Neural progenitor cell (in vitro differentiated cells): Measurements from ENCODE around the gene NOL6.

Experiments
- CTCF ChIP-seq: fragments of 200-600 bp; sonication (generic); IDR thresholded peaks from 2 replicates; pipeline ENCODE4 v1.5.1; 2017; ENCODE audit warnings: antibody characterized with exemption, mild to moderate bottlenecking
- EZH2phosphoT487 ChIP-seq: fragments of 200-600 bp; sonication (generic); IDR thresholded peaks from 2 replicates; pipeline ENCODE4 v1.6.1; 2017; ENCODE audit warnings: antibody characterized with exemption

GRCh38 chr9:33450621-33451146, 23.0 kb downstream of the NOL6 start:
- TF ChIP-seq CTCF (no peak), EZH2phosphoT487 (no peak)
